ENCODE data around the gene AHCTF1. TPM values are rescaled to one million over a fixed set of nuclear protein-coding genes. Genes with fewer than 3 reads are reported as not detected.

AHCTF1 gene
- total and polyA plus RNA-seq, 2 donors (not counting 3 experiments of a cell fraction or from before 2014, with no cell fraction given): 5.5 to 32.1 TPM

DNA sequence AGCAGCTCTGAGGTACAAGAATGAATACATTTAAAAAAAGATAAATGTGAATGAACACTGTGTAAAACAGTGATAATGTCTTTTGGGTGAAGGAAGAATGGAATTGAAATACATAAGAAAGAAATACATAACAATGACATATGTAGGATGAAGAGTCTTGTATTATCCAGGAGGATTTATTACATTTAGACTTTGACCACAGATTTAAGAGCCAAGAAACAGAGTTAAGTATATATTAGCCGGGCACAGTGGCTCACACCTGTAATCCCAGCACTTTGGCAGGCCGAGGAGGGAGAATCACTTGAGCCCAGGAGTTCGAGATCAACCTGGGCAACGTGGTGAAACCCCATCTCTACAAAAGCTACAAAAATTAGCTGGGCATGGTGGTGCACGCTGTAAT lies 127.9 kb downstream of the AHCTF1 start:
- Histone ChIP-seq H4K20me1 (replicated peaks; ENCODE audit: control insufficient read depth, extremely low read depth, insufficient read depth, low read length) (no peaks in the 10 kb centered on the region), H3K36me3 (ENCODE audit: control insufficient read depth in 2 of 2, extremely low read depth in 1 of 2, insufficient read depth in 2 of 2, low read length in 2 of 2) (no peaks in the 10 kb centered on the region), H3K9me3 (replicated peaks; ENCODE audit: control insufficient read depth, insufficient read depth, low read length) (no peaks in the 10 kb centered on the region), H3K27me3 (ENCODE audit: control insufficient read depth in 2 of 2, insufficient read depth in 2 of 2, low read length in 2 of 2) (peaks cover 2 to 3% of the 10 kb centered on the region in 2 experiments), H3K79me2 (ENCODE audit: control insufficient read depth, insufficient read depth, low read length) (no peaks in the 10 kb centered on the region), H3K4me3 (replicated peaks in 1 of 3; ENCODE audit: insufficient read depth in 1 of 3, low read depth in 1 of 3, low read length in 3 of 3) (no peak overlapping the region), H3K4me1 (ENCODE audit: control insufficient read depth, extremely low read depth, insufficient read depth, low read length) (no peaks in the 10 kb centered on the region), H3K9ac (replicated peaks; ENCODE audit: extremely low read depth, insufficient read depth, low read length) (no peak overlapping the region), H3K27ac (ENCODE audit: insufficient read depth, low read depth, low read length) (no peak overlapping the region), H3K9me1 (replicated peaks; ENCODE audit: control insufficient read depth, extremely low read depth, insufficient read depth, low read length) (no peaks in the 10 kb centered on the region), H3K4me2 (ENCODE audit: insufficient read depth, low read length) (no peak overlapping the region), H2AFZ (ENCODE audit: low read depth, low read length) (no peak overlapping the region)
- BruUV-seq (replicated peaks): no TSS peak
- dilution Hi-C loops (cut with MboI; ENCODE audit: extremely low pct_ligation_motif_present, low sequenced_read_pairs) (no loop called here), intact Hi-C loops (cut with micrococcal nuclease) (no loop called here)
- no peak for FAIRE-seq
- no peak for DNase-seq (ENCODE audit: low read depth, low spot score)
- TF ChIP-seq MYC (IDR thresholded peaks at IDR 0.05; ENCODE audit: low read depth, low read length) (no peak), POLR2AphosphoS5 (IDR thresholded peaks at IDR 0.05; ENCODE audit: insufficient read depth, low read depth, low read length) (no peak)
- TF ChIP-seq, protein P1, sequence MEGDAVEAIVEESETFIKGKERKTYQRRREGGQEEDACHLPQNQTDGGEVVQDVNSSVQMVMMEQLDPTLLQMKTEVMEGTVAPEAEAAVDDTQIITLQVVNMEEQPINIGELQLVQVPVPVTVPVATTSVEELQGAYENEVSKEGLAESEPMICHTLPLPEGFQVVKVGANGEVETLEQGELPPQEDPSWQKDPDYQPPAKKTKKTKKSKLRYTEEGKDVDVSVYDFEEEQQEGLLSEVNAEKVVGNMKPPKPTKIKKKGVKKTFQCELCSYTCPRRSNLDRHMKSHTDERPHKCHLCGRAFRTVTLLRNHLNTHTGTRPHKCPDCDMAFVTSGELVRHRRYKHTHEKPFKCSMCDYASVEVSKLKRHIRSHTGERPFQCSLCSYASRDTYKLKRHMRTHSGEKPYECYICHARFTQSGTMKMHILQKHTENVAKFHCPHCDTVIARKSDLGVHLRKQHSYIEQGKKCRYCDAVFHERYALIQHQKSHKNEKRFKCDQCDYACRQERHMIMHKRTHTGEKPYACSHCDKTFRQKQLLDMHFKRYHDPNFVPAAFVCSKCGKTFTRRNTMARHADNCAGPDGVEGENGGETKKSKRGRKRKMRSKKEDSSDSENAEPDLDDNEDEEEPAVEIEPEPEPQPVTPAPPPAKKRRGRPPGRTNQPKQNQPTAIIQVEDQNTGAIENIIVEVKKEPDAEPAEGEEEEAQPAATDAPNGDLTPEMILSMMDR (IDR thresholded peaks at IDR 0.05; ENCODE audit: extremely low read depth in 1 of 2, insufficient read depth in 1 of 2, low read depth in 1 of 2, low read length in 2 of 2): no peak
- ChIA-PET POLR2A (no interaction called here), CTCF (no interaction called here)

DNA sequence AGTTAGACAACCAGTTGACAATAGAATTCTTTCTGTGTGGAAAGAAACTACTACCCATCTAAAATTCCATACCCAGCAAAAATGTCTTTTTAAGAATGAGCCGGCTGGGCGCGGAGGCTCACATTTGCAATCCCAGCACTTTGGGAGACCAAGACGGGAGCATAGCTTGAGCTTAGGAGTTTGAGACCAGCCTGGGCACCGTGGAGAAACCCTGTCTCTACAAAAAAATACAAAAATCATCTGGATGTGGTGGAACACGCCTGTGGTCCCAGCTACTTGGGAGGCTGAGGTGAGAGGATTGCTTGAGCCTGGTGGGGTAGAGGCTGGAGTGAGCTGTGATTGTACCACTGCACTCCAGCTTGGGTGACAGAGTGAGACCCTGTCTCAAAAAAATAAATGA lies 128.4 kb downstream of the AHCTF1 start:
- Histone ChIP-seq H3K9me1 (replicated peaks; ENCODE audit: control insufficient read depth, extremely low read depth, insufficient read depth, low read length) (no peaks in the 10 kb centered on the region), H3K9me3 (replicated peaks; ENCODE audit: control insufficient read depth, insufficient read depth, low read length) (no peaks in the 10 kb centered on the region), H3K27me3 (ENCODE audit: control insufficient read depth in 2 of 2, insufficient read depth in 2 of 2, low read length in 2 of 2) (peaks cover 2 to 3% of the 10 kb centered on the region in 2 experiments), H3K36me3 (ENCODE audit: control insufficient read depth in 2 of 2, extremely low read depth in 1 of 2, insufficient read depth in 2 of 2, low read length in 2 of 2) (no peaks in the 10 kb centered on the region), H2AFZ (ENCODE audit: low read depth, low read length) (no peak overlapping the region), H3K4me1 (ENCODE audit: control insufficient read depth, extremely low read depth, insufficient read depth, low read length) (no peaks in the 10 kb centered on the region), H3K27ac (ENCODE audit: insufficient read depth, low read depth, low read length) (no peak overlapping the region), H3K79me2 (ENCODE audit: control insufficient read depth, insufficient read depth, low read length) (no peaks in the 10 kb centered on the region), H3K9ac (replicated peaks; ENCODE audit: extremely low read depth, insufficient read depth, low read length) (no peak overlapping the region), H3K4me2 (ENCODE audit: insufficient read depth, low read length) (no peak overlapping the region), H4K20me1 (replicated peaks; ENCODE audit: control insufficient read depth, extremely low read depth, insufficient read depth, low read length) (no peaks in the 10 kb centered on the region), H3K4me3 (replicated peaks in 1 of 3; ENCODE audit: insufficient read depth in 1 of 3, low read depth in 1 of 3, low read length in 3 of 3) (no peak overlapping the region)
- DNase-seq (ENCODE audit: low read depth, low spot score): no peak
- TF ChIP-seq FOS (IDR thresholded peaks at IDR 0.05; ENCODE audit: borderline replicate concordance, insufficient read depth, low read length) (no peak), GATA2 (IDR thresholded peaks at IDR 0.05; ENCODE audit: insufficient read depth, insufficient read length, low read depth, low read length) (no peak)
- no TSS peak for BruUV-seq (replicated peaks)
- dilution Hi-C loops (cut with MboI; ENCODE audit: extremely low pct_ligation_motif_present, low sequenced_read_pairs) (no loop called here), intact Hi-C loops (cut with micrococcal nuclease) (no loop called here)
- FAIRE-seq: no peak
- ChIA-PET CTCF (no interaction called here), POLR2A (no interaction called here)

All from endothelial cell of umbilical vein (primary cell).